WTC11 (cell line): ENCODE data around the gene CD59. TPM values are rescaled to one million over a fixed set of nuclear protein-coding genes. Genes with fewer than 3 reads are reported as not detected.

Experiments
- ATAC-seq: fragments of 200-7000 bp; cut with Tn5 transposase; 2 replicates; pipeline ENCODE4 v1.10.0; 2021; ENCODE audit warnings: mild to moderate bottlenecking, moderate library complexity
- CTCF ChIA-PET: fragments of 300-600 bp; sonication (Branson Sonifier 250); formaldehyde crosslinking; loops from one replicate; lab custom pipeline; 2021; ENCODE audit warnings: antibody characterized with exemption; lab: Charles Lee
- POLR2A ChIA-PET: fragments of 350-600 bp; sonication (Branson Sonifier 250); formaldehyde crosslinking; loops from one replicate; lab custom pipeline; 2021; ENCODE audit warnings: antibody characterized with exemption; lab: Charles Lee
- DNase-seq: peaks from one replicate; pipeline ENCODE4 v3.0.0; 2021; ENCODE audit warnings: low spot score
- H3K27ac Mint-ChIP-seq: 2 replicates; pipeline ENCODE4 v1.8.0; 2021; ENCODE audit warnings: mixed read lengths
- H3K27me3 Mint-ChIP-seq: 2 replicates; pipeline ENCODE4 v1.8.0; 2021; ENCODE audit warnings: low read depth, mild to moderate bottlenecking, moderate library complexity, mixed read lengths
- H3K36me3 Mint-ChIP-seq: 2 replicates; pipeline ENCODE4 v1.8.0; 2021; ENCODE audit warnings: mixed read lengths
- H3K4me1 Mint-ChIP-seq: 2 replicates; pipeline ENCODE4 v1.8.0; 2022; ENCODE audit warnings: mixed read lengths
- H3K4me3 Mint-ChIP-seq: 2 replicates; pipeline ENCODE4 v1.8.0; 2021; ENCODE audit warnings: mild to moderate bottlenecking, moderate library complexity, mixed read lengths
- H3K9me3 Mint-ChIP-seq: 2 replicates; pipeline ENCODE4 v1.8.0; 2021; ENCODE audit warnings: mixed read lengths
- CBFB ChIP-seq: sonication (generic); formaldehyde crosslinking; IDR thresholded peaks from 2 replicates; pipeline ENCODE4 v1.8.1; 2022; ENCODE audit warnings: mild to moderate bottlenecking, low read depth, missing genetic modification reagents
- FOXK1 ChIP-seq: sonication (generic); formaldehyde crosslinking; IDR thresholded peaks from 2 replicates; pipeline ENCODE4 v1.8.0; 2022; ENCODE audit warnings: mild to moderate bottlenecking, moderate library complexity, missing genetic modification reagents
- GRHL2 ChIP-seq: fragments of 250-450 bp; sonication (Bioruptor Pico); IDR thresholded peaks from 2 replicates; pipeline ENCODE4 v1.8.0; 2022; ENCODE audit warnings: mild to moderate bottlenecking, moderate library complexity; ENCODE audit not compliant: insufficient replicate concordance, severe bottlenecking
- GTF2I ChIP-seq: fragments of 250-450 bp; sonication (Bioruptor Pico); conservative IDR thresholded peaks from 2 replicates; pipeline ENCODE4 v1.4.0; 2021; ENCODE audit warnings: mild to moderate bottlenecking
- HMGA2 ChIP-seq: fragments of 250-450 bp; sonication (Bioruptor Pico); IDR thresholded peaks from 2 replicates; pipeline ENCODE4 v1.4.0; 2021; ENCODE audit warnings: mild to moderate bottlenecking, moderate library complexity
- IRF2 ChIP-seq: sonication (generic); formaldehyde crosslinking; IDR thresholded peaks from 2 replicates; pipeline ENCODE4 v1.8.0; 2022; ENCODE audit warnings: low read depth, missing genetic modification reagents, borderline replicate concordance
- MYBL2 ChIP-seq: sonication (generic); formaldehyde crosslinking; IDR thresholded peaks from 2 replicates; pipeline ENCODE4 v1.8.1; 2023; ENCODE audit warnings: mild to moderate bottlenecking, moderate library complexity, missing genetic modification reagents
- SP1 ChIP-seq: sonication (generic); formaldehyde crosslinking; conservative IDR thresholded peaks from 2 replicates; pipeline ENCODE4 v1.8.1; 2022; ENCODE audit warnings: missing genetic modification reagents
- TCF7 ChIP-seq: sonication (generic); formaldehyde crosslinking; IDR thresholded peaks from 2 replicates; pipeline ENCODE4 v1.8.0; 2022; ENCODE audit warnings: mild to moderate bottlenecking, low read depth, missing genetic modification reagents, moderate library complexity
- USF1 ChIP-seq: sonication (generic); formaldehyde crosslinking; IDR thresholded peaks from 2 replicates; pipeline ENCODE4 v1.8.0; 2022; ENCODE audit warnings: mild to moderate bottlenecking, missing genetic modification reagents
- ZBTB21 ChIP-seq: sonication (generic); formaldehyde crosslinking; IDR thresholded peaks from 2 replicates; pipeline ENCODE4 v1.8.1; 2023; ENCODE audit warnings: mild to moderate bottlenecking, missing genetic modification reagents, borderline replicate concordance
- ZNF281 ChIP-seq: sonication (generic); formaldehyde crosslinking; IDR thresholded peaks from 2 replicates; pipeline ENCODE4 v1.8.0; 2023; ENCODE audit warnings: mild to moderate bottlenecking, missing genetic modification reagents
- total RNA-seq: library from RNA; stranded (reverse); gene quantifications from 3 replicates; pipeline ENCODE4 v1.2.3, GENCODE V29; 2021
- TF ChIP-seq, protein P1 (sequence below): sonication (generic); formaldehyde crosslinking; IDR thresholded peaks from 2 replicates; pipeline ENCODE4 v1.8.0; 2022; ENCODE audit warnings: mild to moderate bottlenecking, missing genetic modification reagents
- TF ChIP-seq, protein P2 (sequence below): sonication (generic); formaldehyde crosslinking; conservative IDR thresholded peaks from 2 replicates; pipeline ENCODE4 v1.8.1; 2023; ENCODE audit warnings: mild to moderate bottlenecking, low read depth, missing genetic modification reagents, moderate library complexity
- TF ChIP-seq, protein P3 (sequence below): sonication (generic); formaldehyde crosslinking; IDR thresholded peaks from 2 replicates; pipeline ENCODE4 v1.8.1; 2023; ENCODE audit warnings: mild to moderate bottlenecking, missing genetic modification reagents
- TF ChIP-seq, protein P4 (sequence below): sonication (generic); formaldehyde crosslinking; IDR thresholded peaks from 2 replicates; pipeline ENCODE4 v1.8.1; 2022; ENCODE audit warnings: missing genetic modification reagents, borderline replicate concordance

Gene CD59
- total RNA-seq, 1 experiment from 2014 or later: 65.8 TPM

DNA sequence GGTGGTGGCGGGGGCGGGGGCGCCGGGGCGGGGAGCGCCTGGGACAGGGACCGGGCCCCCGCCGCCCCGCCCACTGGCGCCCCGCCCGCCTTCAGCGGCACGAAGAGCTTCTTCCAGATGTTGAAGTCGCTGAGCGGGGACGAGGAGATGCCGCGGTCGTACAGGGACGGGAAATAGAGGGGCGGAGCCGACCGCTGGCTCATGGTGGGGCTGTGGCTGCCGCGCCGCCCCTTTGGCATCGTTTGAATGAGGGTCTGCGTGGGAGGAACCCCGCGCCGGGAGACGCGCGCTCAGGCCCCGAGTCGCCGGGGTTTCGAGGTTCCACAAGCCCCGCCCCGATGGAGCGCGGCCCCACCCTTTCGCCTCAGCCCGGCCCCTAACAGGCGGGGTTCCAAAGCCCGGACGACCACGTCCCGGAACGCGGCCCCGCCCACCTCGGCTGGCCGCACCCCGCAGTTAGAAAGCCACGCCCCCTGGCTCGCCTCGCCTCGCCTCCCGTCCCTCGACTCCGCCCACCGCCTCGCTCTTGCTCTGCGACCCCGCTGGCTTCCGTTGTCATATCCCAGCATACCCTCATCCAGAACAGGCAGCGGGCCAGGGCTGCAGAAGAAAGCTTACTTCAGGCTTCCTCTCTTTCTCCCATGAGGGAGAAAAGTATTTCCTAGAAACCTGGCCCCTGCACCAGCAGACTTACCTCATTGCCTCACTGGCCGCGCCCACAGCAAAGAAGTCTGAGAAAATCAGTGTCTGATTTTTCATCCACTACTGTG, 35.5 kb downstream of the CD59 start, which contains the start of gene C11orf91:
C11orf91 (minus strand) TSS at position 325 of the 770 bp plus-strand sequence; CDS start at position 239, 86 bp downstream.
- no peaks in the 10 kb centered on the region for H3K36me3 Mint-ChIP-seq
- DNase-seq (peak; percentile 98), ATAC-seq (peak; percentile 92)
- no peaks in the 10 kb centered on the region for H3K9me3 Mint-ChIP-seq
- H3K4me1 Mint-ChIP-seq: peaks cover 30% of the 10 kb centered on the region
- POLR2A ChIA-PET: interaction anchor here (0.5 to 2.2 kb wide), 3 partner anchors 11 to 449 kb away, joined by 3 to 10 read pairs (median 4); partner anchors contain the start of gene CD59
- 0 out of 2 replicates have a peak, but pooled peaks have one; percentile 38 for TF ChIP-seq MYBL2 (CRISPR knock-in tag)
- no peak; the same call in 1 of the 2 replicates for TF ChIP-seq ZBTB21 (CRISPR knock-in tag)
- peak; percentile 90 for TF ChIP-seq SP1 (CRISPR knock-in tag)
- no peak for TF ChIP-seq FOXK1 (CRISPR knock-in tag)
- no peak for TF ChIP-seq GRHL2
- no peak for TF ChIP-seq CBFB
- TF ChIP-seq TCF7 (CRISPR knock-in tag): no peak
- TF ChIP-seq, protein P1, sequence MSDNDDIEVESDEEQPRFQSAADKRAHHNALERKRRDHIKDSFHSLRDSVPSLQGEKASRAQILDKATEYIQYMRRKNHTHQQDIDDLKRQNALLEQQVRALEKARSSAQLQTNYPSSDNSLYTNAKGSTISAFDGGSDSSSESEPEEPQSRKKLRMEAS (CRISPR knock-in tag): peak; percentile 47; the same call in 1 of the 2 replicates
- H3K27ac Mint-ChIP-seq: peak within 1 kb of the TSS; percentile 73
- H3K27me3 Mint-ChIP-seq: peaks cover 16% of the 10 kb centered on the region
- CTCF ChIA-PET: interaction anchor here (0.6 to 1.9 kb wide), 12 partner anchors 9 to 296 kb away, joined by 3 to 6 read pairs (median 3); partner anchors contain the start of gene CD59
- H3K4me3 Mint-ChIP-seq: peak within 1 kb of the TSS; percentile 80

DNA sequence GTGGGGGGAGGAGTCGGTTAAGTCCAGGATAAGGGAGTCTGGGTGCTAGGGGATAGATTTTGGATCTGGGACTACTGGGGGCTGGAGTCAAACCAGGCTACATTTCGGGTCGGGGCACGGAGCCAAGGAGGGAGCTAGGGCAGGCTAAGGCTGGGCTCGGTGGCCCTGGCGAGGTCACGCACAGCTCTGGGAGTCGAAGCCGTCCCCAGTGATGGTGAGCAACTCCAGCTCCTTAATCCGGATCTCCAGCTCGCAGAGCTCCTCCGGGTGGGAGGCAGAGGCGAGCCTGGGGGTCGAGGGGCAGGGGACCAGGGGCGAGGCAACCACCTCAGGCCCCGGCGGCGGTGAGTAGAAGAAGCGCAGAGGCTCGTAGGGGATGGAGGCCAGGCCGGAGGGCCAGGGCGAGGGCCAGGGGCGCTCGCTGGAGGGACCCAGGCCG, 36.1 kb downstream of the CD59 start:
- DNase-seq (no peak), ATAC-seq (peak; percentile 33)
- TF ChIP-seq IRF2 (CRISPR knock-in tag): no peak
- no peak for TF ChIP-seq GTF2I
- no peak for TF ChIP-seq USF1 (CRISPR knock-in tag)
- TF ChIP-seq, protein P2, sequence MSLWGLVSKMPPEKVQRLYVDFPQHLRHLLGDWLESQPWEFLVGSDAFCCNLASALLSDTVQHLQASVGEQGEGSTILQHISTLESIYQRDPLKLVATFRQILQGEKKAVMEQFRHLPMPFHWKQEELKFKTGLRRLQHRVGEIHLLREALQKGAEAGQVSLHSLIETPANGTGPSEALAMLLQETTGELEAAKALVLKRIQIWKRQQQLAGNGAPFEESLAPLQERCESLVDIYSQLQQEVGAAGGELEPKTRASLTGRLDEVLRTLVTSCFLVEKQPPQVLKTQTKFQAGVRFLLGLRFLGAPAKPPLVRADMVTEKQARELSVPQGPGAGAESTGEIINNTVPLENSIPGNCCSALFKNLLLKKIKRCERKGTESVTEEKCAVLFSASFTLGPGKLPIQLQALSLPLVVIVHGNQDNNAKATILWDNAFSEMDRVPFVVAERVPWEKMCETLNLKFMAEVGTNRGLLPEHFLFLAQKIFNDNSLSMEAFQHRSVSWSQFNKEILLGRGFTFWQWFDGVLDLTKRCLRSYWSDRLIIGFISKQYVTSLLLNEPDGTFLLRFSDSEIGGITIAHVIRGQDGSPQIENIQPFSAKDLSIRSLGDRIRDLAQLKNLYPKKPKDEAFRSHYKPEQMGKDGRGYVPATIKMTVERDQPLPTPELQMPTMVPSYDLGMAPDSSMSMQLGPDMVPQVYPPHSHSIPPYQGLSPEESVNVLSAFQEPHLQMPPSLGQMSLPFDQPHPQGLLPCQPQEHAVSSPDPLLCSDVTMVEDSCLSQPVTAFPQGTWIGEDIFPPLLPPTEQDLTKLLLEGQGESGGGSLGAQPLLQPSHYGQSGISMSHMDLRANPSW: no peak
- TF ChIP-seq HMGA2 (CRISPR knock-in tag): no peak
- TF ChIP-seq, protein P3, sequence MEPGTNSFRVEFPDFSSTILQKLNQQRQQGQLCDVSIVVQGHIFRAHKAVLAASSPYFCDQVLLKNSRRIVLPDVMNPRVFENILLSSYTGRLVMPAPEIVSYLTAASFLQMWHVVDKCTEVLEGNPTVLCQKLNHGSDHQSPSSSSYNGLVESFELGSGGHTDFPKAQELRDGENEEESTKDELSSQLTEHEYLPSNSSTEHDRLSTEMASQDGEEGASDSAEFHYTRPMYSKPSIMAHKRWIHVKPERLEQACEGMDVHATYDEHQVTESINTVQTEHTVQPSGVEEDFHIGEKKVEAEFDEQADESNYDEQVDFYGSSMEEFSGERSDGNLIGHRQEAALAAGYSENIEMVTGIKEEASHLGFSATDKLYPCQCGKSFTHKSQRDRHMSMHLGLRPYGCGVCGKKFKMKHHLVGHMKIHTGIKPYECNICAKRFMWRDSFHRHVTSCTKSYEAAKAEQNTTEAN (CRISPR knock-in tag): no peak
- no peak for TF ChIP-seq ZNF281 (CRISPR knock-in tag)
- TF ChIP-seq, protein P4, sequence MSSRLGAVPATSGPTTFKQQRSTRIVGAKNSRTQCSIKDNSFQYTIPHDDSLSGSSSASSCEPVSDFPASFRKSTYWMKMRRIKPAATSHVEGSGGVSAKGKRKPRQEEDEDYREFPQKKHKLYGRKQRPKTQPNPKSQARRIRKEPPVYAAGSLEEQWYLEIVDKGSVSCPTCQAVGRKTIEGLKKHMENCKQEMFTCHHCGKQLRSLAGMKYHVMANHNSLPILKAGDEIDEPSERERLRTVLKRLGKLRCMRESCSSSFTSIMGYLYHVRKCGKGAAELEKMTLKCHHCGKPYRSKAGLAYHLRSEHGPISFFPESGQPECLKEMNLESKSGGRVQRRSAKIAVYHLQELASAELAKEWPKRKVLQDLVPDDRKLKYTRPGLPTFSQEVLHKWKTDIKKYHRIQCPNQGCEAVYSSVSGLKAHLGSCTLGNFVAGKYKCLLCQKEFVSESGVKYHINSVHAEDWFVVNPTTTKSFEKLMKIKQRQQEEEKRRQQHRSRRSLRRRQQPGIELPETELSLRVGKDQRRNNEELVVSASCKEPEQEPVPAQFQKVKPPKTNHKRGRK (CRISPR knock-in tag): no peak
- ChIA-PET POLR2A (interaction anchor here (0.5 to 2.2 kb wide), 2 partner anchors 36 to 448 kb away, joined by 4 to 10 read pairs; partner anchors contain the start of gene CD59), CTCF (interaction anchor here (0.6 to 1.9 kb wide), 11 partner anchors 9 to 297 kb away, joined by 3 to 6 read pairs (median 3); partner anchors contain the start of gene CD59)
- Mint-ChIP-seq H3K36me3 (no peaks in the 10 kb centered on the region), H3K9me3 (no peaks in the 10 kb centered on the region), H3K27me3 (peaks cover 16% of the 10 kb centered on the region), H3K4me1 (peaks cover 35% of the 10 kb centered on the region), H3K4me3 (peak overlapping the region; percentile 80), H3K27ac (no peak overlapping the region)
